ENCODE results near the gene CCDC158.

DNA sequence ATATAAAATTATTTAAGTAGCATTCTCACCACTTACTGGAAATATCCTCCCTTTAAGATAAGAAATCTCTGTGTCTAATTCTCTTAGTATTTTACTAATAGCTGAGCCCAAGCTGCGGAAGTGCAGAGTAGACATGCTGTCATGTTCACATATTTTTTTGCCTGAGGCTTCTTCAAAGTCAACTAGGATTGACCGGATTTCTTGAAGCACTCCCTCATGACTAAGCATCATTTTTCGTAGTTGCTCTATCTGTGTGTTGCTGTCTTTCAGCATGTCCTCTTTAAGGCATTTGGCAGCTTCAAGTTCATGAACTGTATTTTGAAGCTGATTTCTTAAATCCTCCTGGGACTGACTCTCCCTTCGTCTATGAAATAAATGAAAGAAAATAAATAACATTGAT lies 36.9 kb downstream of the CCDC158 start:
- no peak for TF ChIP-seq YY1 (IDR thresholded peaks at IDR 0.05; ENCODE audit: insufficient read depth, insufficient read length)
- TF ChIP-seq ZNF274 (IDR thresholded peaks at IDR 0.05; ENCODE audit: low read depth, low read length): no peak
